Measurements from ENCODE around the gene XPO6.

GRCh38 chr16:28091656-28092055 is 120.1 kb downstream of the XPO6 start:
- TF ChIP-seq ZNF615 (CRISPR knock-in tag; IDR thresholded peaks at IDR 0.05; ENCODE audit: borderline replicate concordance), result no peak
- TF ChIP-seq SP2 (CRISPR knock-in tag; IDR thresholded peaks at IDR 0.05), result no peak
- TF ChIP-seq, protein P1, sequence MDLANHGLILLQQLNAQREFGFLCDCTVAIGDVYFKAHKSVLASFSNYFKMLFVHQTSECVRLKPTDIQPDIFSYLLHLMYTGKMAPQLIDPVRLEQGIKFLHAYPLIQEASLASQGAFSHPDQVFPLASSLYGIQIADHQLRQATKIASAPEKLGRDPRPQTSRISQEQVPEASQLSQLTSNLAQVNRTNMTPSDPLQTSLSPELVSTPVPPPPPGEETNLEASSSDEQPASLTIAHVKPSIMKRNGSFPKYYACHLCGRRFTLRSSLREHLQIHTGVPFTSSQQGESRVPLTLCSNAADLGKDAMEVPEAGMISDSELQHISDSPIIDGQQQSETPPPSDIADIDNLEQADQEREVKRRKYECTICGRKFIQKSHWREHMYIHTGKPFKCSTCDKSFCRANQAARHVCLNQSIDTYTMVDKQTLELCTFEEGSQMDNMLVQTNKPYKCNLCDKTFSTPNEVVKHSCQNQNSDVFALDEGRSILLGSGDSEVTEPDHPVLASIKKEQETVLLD (CRISPR knock-in tag; IDR thresholded peaks at IDR 0.05; ENCODE audit: low read depth), result no peak
